ENCODE data around the gene LRRC8A.
"Not testable (repeated sequence)": the region's sequence is repeated elsewhere in the genome, so short reads cannot be mapped to it uniquely, and the experiment has no call there.

Gene LRRC8A

DNA sequence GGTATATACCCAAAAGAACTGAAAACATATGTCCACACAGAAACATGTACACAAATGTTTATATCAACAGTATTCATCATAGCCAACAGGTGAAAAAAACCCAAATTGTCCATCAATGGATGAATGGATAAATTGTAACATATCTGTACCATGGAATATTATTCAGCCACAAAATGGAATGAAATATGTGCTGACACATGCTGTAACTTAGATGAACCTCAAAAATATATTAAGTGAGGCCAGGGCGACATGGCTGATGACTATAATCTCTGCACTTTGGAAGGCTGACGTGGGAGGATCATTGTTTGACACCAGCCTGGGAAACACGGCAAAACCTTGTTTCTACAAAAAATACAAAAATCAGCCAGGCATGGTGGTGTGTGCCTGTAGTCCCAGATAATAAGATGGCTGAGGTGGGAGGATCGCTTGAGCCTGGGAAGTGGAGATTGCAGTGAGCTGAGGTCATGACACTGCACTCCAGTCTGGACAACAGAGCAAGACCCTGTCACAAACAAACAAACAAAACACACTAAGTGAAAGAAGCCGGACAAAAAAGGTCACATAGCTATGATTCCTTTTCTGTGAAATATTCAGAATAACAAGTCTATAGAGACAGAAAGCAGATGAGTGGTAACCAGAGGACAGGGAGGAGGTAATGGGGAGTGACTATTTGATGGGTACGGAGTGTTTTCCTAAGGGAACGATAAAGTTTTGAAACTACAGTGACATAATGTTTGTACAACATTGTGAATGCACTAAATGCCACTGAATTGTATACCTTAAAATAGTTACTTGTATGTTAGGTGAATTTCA, 11.6 kb upstream of the LRRC8A start:
- DNase-seq (ENCODE audit: low spot score) = no peak

DNA sequence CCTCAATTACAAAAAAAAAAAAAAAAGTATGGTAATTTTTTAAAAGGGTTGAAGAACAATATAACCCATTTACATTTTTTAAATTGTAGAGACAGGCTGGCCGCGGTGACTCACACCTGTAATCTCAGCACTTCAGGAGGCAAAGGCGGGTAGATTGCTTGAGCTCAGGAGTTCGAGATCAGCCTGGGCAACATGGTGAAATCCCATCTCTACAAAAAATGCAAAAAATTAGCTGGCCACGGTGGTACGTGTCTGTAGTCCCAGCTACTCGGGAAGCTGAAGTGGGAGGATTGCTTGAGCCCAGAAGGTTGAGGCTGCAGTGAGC, 11.0 kb upstream of the LRRC8A start:
- not testable (repeated sequence) for DNase-seq (ENCODE audit: low spot score)

DNA sequence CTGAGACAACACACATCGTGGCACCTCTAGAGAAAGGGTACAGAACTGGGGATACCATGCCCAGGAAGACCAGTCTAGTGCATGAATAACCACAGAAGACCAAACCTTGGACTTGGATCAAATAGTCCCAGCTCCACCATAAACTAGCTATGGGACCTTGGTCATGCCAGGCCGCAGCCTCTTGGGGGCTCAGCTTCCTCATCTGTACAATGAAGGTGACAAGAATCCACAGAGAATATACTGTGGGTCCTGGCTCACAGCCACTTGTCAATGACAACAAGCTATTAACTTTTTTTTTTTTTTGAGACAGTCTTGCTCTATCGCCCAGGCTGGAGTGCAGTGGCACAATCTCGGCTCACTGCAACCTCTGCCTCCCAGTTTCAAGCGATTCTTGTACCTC, 4.1 kb upstream of the LRRC8A start:
- no peak for DNase-seq (ENCODE audit: low spot score)

DNA sequence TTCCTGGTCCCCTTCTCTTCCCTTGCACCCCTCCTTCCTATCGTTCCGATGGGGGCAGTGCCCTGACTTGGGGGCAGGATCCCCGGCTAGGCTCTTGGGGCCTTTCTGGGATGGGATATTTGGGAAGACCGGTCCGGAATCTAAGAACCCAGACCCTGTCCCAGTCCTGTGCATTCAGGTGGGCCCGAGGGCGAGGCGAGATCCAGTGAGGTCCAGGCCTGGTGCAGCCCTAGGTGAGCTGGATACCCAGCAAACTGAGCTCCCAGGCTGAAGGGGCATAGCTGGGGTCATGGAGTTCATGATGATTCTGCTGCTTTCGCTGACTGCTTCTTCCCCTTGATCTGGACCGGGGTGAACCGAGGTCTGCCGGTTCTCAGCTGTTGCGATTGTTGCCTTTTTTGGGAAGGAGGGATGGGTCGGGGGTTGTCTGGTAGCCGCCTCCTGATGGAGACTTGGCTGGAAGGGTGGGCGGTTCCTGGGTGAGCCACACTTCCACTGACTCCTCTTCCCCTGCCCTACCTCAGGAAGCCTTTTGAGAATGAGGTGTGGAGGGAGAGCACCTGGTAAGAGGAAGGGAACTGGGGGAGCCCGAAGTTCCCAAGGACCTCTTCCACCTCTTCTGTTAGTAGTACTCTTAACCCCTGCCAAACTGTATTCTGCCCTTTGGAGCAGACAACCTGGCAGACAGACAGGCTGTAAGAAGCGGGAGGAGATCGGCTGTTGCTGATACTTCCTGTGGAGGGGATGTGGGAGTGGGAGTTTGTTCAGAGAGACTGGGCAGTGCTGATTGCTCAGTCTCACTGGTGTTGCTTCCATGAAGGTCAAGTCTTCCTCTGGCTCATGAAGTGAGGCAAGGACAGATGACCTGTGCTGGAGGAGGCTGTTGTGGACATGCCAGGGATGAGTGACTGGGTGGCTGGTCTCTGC, 1.0 kb downstream of the LRRC8A start:
- DNase-seq (ENCODE audit: low spot score) = peak; percentile 48

DNA sequence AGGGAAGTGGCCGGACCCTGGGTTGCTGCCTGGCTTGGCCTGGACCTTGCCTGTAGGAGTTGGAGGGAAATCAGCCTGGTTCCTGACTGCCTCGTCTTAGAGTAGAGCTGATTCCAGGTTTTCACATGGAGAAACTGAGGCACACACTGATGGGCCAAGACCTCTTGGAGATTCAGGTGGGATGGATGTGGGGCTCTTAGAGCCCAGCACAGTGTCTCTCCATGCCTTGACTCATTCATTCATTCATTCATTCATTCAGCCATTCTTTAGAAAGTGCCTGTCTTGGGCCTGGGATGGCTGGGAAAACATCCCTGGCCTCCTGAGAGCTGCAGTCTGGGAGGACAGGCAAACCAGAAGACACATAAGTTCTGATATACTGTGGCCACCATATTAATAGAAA, 2.2 kb downstream of the LRRC8A start:
- DNase-seq (ENCODE audit: low spot score) = no peak

DNA sequence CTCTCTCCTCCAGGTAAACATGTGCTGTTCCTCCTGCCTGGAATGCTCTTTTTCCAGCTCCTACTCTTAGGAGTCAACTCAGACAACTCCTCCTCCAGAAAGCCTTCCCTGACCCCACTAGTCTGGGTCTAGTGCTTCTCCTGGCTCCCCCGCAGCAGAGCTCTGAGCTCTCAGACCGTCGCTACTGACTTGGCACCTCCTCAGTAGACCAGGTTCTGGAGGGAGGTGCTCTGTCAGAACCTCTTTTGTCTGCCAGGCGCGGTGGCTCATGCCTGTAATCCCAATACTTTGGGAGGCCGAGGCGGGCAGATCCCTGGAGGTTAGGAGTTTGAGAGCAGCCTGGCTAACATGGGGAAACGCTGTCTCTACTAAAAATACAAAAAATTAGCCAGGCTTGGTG, 3.4 kb downstream of the LRRC8A start:
- DNase-seq (ENCODE audit: low spot score) = no peak

DNA sequence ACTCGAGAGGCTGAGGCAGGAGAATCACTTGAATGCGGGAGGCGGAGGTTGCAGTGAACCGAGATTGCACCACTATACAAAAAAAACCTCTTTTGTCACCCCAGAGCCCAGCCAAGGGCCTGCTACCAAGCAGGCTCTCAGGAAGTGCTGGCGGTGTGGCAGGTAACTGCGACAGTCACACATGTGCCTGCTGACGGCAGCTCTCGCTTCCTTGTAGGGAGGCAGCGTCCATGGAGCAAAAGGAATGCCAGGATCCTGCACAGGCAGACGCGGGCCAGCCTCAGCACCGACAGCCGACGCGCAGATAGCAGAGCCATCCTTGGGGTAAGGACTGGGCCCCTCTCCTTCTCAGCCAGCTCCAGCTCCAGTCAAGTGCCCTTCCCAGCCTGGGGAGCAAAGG, 3.9 kb downstream of the LRRC8A start:
- DNase-seq (ENCODE audit: low spot score) = no peak

DNA sequence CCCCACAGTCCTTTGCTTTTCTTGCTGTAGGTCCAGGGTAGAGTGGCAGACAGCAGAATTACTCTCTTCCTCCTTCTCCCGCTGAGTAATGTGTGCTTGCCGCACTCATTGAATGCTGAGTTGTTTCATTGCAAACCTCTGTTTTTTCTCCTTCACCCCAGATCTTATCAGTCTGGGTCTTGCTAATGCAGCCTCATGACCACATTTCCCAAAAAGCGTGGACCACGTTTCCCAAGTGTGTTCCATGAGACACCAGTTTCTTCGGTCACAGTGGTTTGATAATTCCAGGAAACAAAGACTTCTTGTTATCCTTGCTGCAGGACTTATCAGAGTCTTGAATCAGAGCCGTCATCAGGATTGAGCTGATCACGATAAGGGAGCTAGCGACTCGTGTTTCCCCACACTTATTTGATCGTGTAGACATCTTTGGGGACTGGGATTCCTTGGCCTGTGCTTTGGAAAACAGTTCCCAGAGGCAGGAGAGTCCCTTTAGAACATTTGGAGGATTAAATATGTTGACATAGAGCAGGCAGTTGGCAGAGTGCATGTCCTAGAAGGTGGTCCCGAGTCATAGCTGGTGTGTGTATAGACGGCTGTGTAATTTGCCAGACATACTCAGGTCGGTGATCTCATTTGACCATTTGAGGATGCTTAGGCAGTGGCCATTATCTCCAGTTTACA, 4.4 kb downstream of the LRRC8A start:
- DNase-seq (ENCODE audit: low spot score) = no peak

DNA sequence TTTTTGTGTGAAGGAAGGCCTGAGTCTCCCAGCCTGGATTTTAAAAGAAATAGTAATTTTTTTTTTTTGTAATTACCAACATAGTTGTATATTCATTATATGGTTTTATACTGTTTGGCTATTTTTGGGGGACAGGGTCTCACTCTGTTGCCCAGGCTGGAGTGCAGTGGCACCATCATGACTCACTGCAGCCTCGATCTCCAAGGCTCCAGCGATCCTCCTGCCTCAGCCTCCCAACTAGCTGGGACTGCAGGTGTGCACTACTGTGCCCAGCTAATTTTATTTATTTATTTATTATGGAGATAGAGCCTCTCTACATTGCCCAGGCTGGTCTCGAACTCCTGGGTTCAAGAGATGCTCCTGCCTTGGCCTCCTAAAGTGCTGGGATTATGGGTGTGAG, 5.1 kb downstream of the LRRC8A start:
- DNase-seq (ENCODE audit: low spot score) = no peak

DNA sequence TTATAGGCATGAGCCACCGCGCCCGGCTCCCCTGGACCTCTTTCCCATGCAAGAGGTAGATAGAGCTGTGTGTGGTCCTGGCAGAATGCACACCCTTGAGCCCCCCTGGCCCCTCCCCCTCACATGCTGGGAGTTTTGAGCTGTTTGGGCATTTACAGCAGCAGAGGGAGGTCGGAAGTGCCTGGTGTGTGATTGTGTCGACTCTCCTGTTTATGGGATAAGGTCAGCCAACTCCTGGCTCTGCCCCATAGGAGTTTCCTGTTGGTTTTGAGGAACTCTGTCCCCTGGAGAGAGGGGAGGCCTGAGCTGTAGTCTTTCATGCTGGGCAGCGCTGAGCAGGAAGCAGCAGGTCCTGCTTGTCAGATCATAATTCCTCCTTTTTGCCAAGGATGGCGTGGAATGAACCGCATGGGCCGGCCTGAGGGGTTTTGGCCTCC, 6.0 kb downstream of the LRRC8A start:
- peak; percentile 51 for DNase-seq (ENCODE audit: low spot score)

DNA sequence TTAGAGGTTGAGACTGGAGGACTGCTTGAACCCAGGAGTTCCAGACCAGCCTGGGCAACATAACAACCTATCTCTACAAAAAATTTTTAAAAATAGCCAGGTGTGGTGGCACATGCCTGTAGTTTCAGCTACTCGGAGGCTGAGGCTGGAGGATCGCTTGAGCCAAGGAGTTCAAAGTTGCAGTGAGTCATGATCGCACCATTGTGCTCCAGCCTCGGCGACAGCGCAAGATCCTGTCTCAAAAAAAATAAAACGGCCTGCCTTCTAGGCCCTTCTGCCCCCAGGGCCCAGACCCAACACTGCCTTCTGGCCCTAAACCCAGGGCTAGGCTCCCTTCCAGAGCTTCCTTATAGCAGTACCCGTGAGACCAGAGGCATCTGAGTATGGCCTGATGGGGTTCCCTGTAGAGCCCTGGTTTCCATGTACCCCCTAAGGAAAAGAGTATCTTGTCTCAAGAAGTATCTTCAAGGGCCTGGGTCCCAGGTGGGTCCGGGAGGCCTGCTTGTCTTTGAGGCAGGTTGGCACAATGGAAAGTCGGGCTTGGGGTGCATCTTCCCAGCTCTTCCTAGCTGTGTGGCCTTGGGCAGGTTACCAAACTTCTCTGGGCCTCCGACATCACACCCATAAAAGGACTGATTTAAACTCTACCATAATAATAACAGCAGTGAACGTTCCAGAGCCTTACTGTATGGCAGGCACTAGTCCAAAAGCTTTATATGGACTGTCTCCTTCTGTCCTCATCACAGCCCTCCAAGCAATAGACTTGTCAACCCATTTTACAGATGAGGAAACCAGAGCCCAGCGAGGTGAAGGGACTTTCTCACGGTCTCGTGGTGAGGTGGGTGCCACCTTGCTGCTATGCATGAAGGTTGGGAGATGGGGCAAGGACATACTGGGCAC, 9.6 kb downstream of the LRRC8A start:
- no peak for DNase-seq (ENCODE audit: low spot score)

DNA sequence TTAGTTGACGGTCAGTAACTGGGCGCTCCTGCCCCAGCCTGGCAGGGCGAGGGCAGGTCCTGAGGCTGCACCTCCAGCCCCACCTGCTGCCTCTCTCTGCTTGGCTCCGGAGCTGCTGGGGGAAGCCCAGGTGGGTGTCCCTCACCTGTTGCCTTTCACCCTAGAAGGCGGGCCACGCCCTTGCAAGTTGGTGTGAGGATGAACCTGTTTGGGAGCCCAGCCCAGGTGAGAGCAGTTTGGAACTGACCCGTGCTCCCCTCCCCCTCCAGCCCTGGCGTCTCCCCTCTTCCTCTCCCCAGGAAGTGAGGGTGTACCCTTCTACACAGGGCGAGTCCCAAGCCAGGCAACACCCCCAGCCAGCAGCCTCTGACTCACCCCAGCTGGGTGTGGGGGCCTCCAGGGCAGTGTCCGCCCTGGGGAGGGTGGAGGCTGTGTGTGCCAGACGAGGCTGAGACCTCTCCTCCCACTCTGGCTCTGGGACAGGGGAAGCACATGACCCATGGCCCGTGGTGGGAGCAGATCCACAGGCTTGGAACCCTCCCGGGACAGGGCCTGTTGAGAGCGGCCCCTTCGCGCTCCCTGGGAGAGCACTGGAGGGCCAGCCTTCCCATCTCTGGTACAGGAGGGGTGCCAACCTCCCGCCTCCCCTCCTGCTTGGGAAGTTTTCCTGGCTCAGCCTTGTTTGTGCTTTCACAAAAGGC, 10.4 kb downstream of the LRRC8A start:
- DNase-seq (ENCODE audit: low spot score) = peak; percentile 77

DNA sequence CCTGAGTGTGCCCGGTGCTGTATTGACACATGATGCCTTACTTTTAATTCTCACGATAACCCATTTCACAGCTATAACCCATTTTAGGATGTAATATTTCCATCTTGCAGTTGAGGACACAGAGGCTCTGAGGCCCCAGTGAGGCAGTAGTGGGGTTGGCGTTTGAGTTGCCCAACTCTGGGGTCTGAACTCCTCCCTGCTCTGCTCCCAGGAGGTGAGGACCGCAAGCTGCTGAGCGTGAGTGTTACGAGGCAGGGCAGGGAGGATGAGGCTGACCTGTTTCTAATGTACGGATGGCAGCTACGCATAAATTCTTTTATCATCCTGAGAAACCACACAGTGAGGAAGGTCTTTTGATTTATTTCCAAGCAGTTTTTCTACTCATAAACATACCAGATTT, 11.4 kb downstream of the LRRC8A start:
- DNase-seq (ENCODE audit: low spot score) = no peak

DNA sequence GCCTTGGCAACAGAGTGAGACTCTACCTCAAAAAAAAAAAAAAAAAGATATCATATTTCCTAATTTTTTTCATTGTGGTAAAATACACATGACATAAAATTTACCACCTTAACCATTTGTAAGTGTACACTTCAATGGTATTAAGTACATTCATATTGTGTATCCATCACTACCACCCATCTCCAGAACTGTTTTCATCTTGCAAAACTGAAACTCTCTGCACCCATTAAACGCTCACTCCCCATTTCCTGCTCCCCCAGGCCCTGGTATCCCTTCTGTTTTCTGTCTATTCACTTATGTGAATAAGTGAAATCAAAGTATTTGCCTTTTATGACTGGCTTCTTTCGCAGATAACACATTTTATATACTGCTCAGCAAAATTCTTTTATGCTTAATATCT, 12.8 kb downstream of the LRRC8A start:
- no peak for DNase-seq (ENCODE audit: low spot score)

DNA sequence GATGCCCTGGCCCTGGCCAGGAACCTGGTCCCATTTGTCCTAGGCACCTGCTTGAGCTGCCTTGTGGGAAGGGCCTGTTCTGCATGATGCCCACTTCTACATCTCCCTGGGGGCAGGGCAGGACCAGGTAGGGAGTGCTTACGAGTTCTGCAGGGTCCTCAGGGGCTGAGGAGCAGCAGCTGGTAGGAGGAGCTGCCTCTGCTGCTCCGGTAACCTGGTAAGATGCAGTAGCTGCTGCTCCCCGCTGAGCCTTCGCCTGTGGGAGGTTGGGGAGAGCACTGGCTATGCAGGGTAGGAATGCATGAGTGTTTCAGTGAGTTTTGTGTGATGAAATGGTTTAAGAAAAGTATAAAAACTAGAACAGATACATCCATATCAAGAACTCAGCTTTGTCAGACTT, 13.6 kb downstream of the LRRC8A start:
- DNase-seq (ENCODE audit: low spot score) = no peak

DNA sequence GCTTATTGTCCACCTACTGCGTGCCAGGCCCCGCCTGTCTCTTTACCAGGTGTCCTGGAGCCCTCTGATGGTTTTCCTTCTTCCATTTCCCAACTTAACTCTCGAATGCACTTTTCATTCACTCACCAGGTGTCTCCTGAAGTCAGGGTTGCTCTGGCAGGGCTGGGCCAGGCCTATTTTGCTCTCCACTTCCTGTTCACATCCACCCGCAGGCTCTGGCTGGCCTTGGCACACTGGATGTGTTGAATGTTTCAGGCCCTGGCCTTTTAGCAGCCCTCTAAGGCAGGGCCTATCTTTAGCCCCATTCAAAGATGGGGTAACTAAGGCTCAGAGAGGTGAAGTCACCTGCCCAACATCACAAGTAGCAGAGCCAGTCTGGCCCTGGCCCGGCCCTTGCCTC, 16.4 kb downstream of the LRRC8A start:
- DNase-seq (ENCODE audit: low spot score) = no peak

DNA sequence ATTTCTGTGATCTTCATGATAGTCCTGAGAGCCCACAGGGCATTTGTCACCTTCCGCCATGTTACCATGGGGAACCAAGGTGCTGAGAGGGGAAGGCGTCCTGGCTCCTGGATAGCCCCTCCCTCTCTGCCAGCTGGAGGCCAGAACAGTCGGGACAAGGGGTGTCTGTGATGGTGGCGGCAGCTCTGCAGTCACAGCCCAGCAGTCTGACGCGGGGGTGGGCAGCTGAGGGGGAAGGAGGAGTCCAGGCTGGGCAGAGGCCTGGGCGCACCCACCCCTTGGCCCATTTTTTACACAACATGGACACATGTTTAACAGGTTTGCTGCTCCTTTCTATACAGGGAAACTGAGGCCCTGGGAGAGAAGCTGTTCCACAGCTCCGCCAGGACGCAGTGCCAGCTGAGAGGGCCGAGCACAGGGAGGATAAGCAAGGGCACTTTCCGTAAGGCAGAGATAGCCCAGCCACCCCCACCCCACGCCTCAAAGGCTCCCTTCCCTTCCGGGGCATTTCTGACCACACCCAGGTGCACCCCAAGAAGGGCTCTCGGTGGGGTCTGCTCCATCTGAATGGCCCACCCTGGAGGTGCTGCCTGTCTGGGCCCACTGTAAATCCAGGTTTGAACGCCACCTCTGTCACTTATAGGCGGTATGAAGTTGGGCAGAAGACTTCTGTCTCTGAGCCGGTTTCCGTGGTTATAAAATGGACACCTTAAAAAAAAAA, 17.1 kb downstream of the LRRC8A start:
- DNase-seq (ENCODE audit: low spot score) = no peak

DNA sequence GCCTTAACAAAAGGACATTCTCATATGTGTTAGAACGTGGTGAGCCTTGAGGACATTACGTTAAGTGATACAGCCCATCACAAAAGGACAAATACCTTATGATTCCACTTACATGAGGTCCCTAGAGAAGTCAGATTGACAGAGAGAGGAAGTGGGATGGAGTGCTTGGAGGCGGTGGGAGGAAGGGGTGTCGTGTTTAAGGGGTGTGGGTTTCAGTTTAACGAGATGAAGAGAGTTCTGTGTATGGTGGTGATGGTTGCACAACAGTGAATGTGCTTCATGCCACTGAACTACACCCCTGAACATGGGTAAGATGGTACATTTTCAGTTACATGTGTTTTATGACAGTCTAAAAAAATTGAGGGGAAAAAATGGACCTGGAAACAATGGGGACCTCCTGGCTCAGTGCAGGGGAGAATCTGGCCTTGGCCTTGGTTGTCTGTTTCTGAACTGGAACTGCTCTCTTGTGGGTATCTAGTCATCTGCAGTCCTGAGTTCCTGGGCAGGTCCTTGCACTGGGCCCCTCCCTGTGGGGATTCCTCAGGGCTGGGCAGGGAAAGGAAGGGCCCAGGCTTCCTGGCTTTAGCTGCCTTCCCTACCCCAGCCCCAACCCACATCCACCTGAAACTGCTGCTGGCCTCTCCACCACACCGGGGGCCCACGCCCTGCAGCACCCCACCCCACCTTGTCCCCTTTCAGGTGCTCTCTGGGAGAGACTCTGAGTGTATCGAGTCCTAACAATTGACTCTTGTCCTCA, 17.8 kb downstream of the LRRC8A start:
- DNase-seq (ENCODE audit: low spot score) = no peak

DNA sequence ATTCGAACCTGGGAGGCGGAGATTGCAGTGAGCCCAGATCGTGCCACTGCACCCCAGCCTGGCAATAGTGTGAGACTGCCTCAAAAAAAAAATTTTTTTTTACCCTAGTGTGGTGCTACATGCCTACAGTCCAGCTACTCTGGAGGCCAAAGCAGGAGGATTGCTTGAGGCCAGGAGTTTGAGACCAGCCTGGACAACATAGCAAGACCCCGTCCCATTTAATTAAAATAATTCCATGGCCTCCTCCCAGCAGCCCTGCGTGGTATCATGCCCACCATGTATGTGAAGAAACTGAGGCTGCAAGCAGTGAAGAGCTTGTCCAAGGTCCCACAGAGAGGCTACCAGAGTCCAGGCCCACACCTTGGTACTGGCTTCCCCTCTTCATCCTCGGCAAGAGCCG, 19.4 kb downstream of the LRRC8A start:
- DNase-seq (ENCODE audit: low spot score) = no peak

DNA sequence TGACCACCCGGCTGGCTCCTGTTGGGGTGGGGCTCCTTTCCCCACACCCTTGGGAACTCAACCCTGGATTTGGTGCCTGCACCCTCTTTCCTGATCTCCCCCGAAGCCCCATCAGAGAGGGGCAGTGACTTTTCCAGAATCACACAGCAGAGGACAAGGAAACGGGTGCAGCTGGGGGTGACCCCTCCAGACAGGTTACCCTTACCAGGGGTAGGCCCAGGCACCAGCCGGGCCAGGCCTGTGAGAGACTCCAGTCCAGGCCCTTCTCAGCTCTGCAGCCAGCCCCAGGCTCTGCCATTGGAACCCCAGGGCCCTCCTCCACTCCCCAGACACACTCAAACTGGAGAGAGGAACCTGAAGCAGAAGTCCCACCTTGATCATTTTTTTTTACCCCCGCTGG, 19.9 kb downstream of the LRRC8A start:
- DNase-seq (ENCODE audit: low spot score) = no peak

Data from kidney capillary endothelial cell (primary cell).